ENCODE results near the gene FHOD1. TPM values are rescaled to one million over a fixed set of nuclear protein-coding genes. Genes with fewer than 3 reads are reported as not detected.
A peak's percentile ranks its signal among the peaks of the same experiment; 100 is the strongest.

FHOD1 gene
- total RNA-seq, 4 donors from 2014 or later, result 1.9 to 7.4 (median 5.3) TPM

- intact Hi-C loops (cut with DNase I), result no loop called here
- H3K36me3 ChIP-seq, result peaks cover 6 to 10% (median 7%) of the 10 kb centered on the region in 3 donors
- H3K4me3 ChIP-seq, result no peak overlapping the region
- 59 to 64% methylated on average over 3 of the region's 3 CpGs for WGBS, 2 donors
- no peak for DNase-seq
- H3K9me3 ChIP-seq, result no peaks in the 10 kb centered on the region
- peaks cover 14 to 28% (median 18%) of the 10 kb centered on the region in 3 donors for H3K4me1 ChIP-seq
- no peak for TF ChIP-seq POLR2A (IDR thresholded peaks at IDR 0.05)
- TF ChIP-seq, protein P1, sequence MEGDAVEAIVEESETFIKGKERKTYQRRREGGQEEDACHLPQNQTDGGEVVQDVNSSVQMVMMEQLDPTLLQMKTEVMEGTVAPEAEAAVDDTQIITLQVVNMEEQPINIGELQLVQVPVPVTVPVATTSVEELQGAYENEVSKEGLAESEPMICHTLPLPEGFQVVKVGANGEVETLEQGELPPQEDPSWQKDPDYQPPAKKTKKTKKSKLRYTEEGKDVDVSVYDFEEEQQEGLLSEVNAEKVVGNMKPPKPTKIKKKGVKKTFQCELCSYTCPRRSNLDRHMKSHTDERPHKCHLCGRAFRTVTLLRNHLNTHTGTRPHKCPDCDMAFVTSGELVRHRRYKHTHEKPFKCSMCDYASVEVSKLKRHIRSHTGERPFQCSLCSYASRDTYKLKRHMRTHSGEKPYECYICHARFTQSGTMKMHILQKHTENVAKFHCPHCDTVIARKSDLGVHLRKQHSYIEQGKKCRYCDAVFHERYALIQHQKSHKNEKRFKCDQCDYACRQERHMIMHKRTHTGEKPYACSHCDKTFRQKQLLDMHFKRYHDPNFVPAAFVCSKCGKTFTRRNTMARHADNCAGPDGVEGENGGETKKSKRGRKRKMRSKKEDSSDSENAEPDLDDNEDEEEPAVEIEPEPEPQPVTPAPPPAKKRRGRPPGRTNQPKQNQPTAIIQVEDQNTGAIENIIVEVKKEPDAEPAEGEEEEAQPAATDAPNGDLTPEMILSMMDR (IDR thresholded peaks at IDR 0.05), result no peak
- H3K27ac ChIP-seq, result no peak overlapping the region
- no peaks in the 10 kb centered on the region for H3K27me3 ChIP-seq
Observed at GRCh38 chr16:67223992-67224391, 23.3 kb downstream of the FHOD1 start.

GRCh38 chr16:67216612-67217490 is 30.4 kb downstream of the FHOD1 start:
- Histone ChIP-seq H3K4me3 (no peak overlapping the region), H3K9me3 (no peaks in the 10 kb centered on the region), H3K36me3 (no peaks in the 10 kb centered on the region), H3K27ac (peak overlapping the region in 3 of 4 donors; percentile 22 to 48 (median 39)), H3K4me1 (peaks cover 0 to 19% (median 6%) of the 10 kb centered on the region in 3 donors), H3K27me3 (no peaks in the 10 kb centered on the region)
- 63 to 70% methylated on average over 18 of the region's 18 CpGs for WGBS, 2 donors
- intact Hi-C loops (cut with DNase I), result no loop called here
- DNase-seq, result no peak
- TF ChIP-seq, protein P1 (IDR thresholded peaks at IDR 0.05), result no peak
- no peak for TF ChIP-seq POLR2A (IDR thresholded peaks at IDR 0.05)

- TF ChIP-seq POLR2A (IDR thresholded peaks at IDR 0.05), result no peak
- TF ChIP-seq, protein P1 (IDR thresholded peaks at IDR 0.05), result no peak
- no peaks in the 10 kb centered on the region for H3K27me3 ChIP-seq
- no peak for DNase-seq
- 47 to 76% methylated on average over 4 to 5 of the region's 5 CpGs for WGBS, 2 donors
- H3K9me3 ChIP-seq, result no peaks in the 10 kb centered on the region
- no peaks in the 10 kb centered on the region for H3K36me3 ChIP-seq
- H3K4me3 ChIP-seq, result no peak overlapping the region
- peaks cover 0 to 19% (median 6%) of the 10 kb centered on the region in 3 donors for H3K4me1 ChIP-seq
- intact Hi-C loops (cut with DNase I), result no loop called here
- H3K27ac ChIP-seq, result no peak overlapping the region
Observed at GRCh38 chr16:67215706-67216105, 31.6 kb downstream of the FHOD1 start.

GRCh38 chr16:67213197-67214019 is 33.9 kb downstream of the FHOD1 start:
- no peak for DNase-seq
- intact Hi-C loops (cut with DNase I), result no loop called here
- 77 to 79% methylated on average over 6 of the region's 8 CpGs for WGBS, 2 donors
- Histone ChIP-seq H3K9me3 (no peaks in the 10 kb centered on the region), H3K27me3 (no peaks in the 10 kb centered on the region), H3K4me1 (peaks cover 0 to 19% (median 6%) of the 10 kb centered on the region in 3 donors), H3K36me3 (no peaks in the 10 kb centered on the region), H3K4me3 (no peak overlapping the region), H3K27ac (no peak overlapping the region)
- no peak for TF ChIP-seq POLR2A (IDR thresholded peaks at IDR 0.05)

DNA sequence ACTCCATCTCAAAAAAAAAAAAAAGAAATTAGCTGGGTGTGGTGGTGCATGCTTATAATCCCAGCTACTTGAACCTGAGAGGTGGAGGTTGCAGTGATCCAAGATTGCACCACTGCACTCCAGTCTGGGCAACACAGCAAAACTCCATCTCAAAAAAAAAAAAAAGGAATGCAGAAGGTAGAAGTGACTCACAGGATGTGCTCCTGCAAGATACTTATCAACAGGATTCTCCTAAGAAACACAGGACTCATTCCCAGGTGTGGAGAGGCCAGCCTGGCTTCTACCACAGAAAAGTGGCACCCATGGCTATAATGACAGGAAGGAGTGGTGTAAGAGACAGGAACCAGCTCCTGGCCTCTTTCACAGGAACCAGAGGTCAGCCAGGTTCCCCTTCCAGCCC is 34.5 kb downstream of the FHOD1 start:
- DNase-seq, result no peak
- H3K27me3 ChIP-seq, result no peaks in the 10 kb centered on the region
- H3K4me1 ChIP-seq, result peaks cover 0 to 23% (median 6%) of the 10 kb centered on the region in 3 donors
- no peak overlapping the region for H3K4me3 ChIP-seq
- no peak overlapping the region for H3K27ac ChIP-seq
- no peaks in the 10 kb centered on the region for H3K36me3 ChIP-seq
- no peaks in the 10 kb centered on the region for H3K9me3 ChIP-seq
- TF ChIP-seq POLR2A (IDR thresholded peaks at IDR 0.05), result no peak
- TF ChIP-seq, protein P1 (IDR thresholded peaks at IDR 0.05), result no peak
- intact Hi-C loops (cut with DNase I), result no loop called here
